SK-N-SH treated with all-trans-retinoic acid at 6 μM for 48 hours (cell line): ENCODE results near the gene ARTN.

Experiments
- ATAC-seq: fragments of 200-7000 bp; cut with Tn5 transposase; 3 replicates; pipeline ENCODE4 v1.9.1; 2020; ENCODE audit warnings: mild to moderate bottlenecking, moderate library complexity
- ARNTL ChIP-seq: fragments of 450-650 bp; formaldehyde crosslinking; IDR thresholded peaks from 2 replicates; pipeline ENCODE4 v1.5.0; 2020; ENCODE audit warnings: low read depth, mild to moderate bottlenecking, moderate library complexity, borderline replicate concordance
- BACH2 ChIP-seq: fragments of 250-450 bp; sonication (Bioruptor Pico); IDR thresholded peaks from 2 replicates; pipeline ENCODE4 v1.9.0; 2021; ENCODE audit warnings: mild to moderate bottlenecking, borderline replicate concordance
- CSDC2 ChIP-seq: fragments of 250-450 bp; sonication (Bioruptor Pico); IDR thresholded peaks from 2 replicates; pipeline ENCODE4 v1.5.0; 2020; ENCODE audit warnings: mild to moderate bottlenecking, moderate library complexity
- ESRRG ChIP-seq: fragments of 250-450 bp; sonication (Bioruptor Pico); IDR thresholded peaks from 2 replicates; pipeline ENCODE4 v1.6.1; 2021; ENCODE audit warnings: mild to moderate bottlenecking
- GLIS3 ChIP-seq: fragments of 250-450 bp; sonication (Bioruptor Pico); IDR thresholded peaks from 2 replicates; pipeline ENCODE4 v1.5.0; 2020; ENCODE audit warnings: mild to moderate bottlenecking, moderate library complexity
- ISL1 ChIP-seq: fragments of 250-450 bp; sonication (Bioruptor Pico); IDR thresholded peaks from 2 replicates; pipeline ENCODE4 v2.1.2; 2022; ENCODE audit warnings: mild to moderate bottlenecking, moderate library complexity
- OSR1 ChIP-seq: fragments of 250-450 bp; sonication (Bioruptor Pico); IDR thresholded peaks from 2 replicates; pipeline ENCODE4 v1.8.0; 2022; ENCODE audit warnings: moderate library complexity, mild to moderate bottlenecking, inconsistent platforms
- PATZ1 ChIP-seq: fragments of 250-450 bp; sonication (Bioruptor Pico); IDR thresholded peaks from 2 replicates; pipeline ENCODE4 v1.8.0; 2020; ENCODE audit warnings: mild to moderate bottlenecking, moderate library complexity, borderline replicate concordance
- PPARA ChIP-seq: fragments of 250-450 bp; sonication (Bioruptor Pico); IDR thresholded peaks from 2 replicates; pipeline ENCODE4 v1.5.0; 2020; ENCODE audit warnings: mild to moderate bottlenecking, borderline replicate concordance
- RARB ChIP-seq: fragments of 250-450 bp; sonication (Bioruptor Pico); IDR thresholded peaks from 2 replicates; pipeline ENCODE4 v1.8.0; 2021; ENCODE audit warnings: mild to moderate bottlenecking, moderate library complexity
- SNAI2 ChIP-seq: fragments of 250-450 bp; sonication (Bioruptor Pico); IDR thresholded peaks from 2 replicates; pipeline ENCODE4 v1.5.0; 2020; ENCODE audit warnings: mild to moderate bottlenecking, moderate library complexity
- TCF4 ChIP-seq: fragments of 250-450 bp; sonication (Bioruptor Pico); IDR thresholded peaks from 2 replicates; pipeline ENCODE4 v1.8.0; 2021; ENCODE audit warnings: mild to moderate bottlenecking, moderate library complexity, borderline replicate concordance
- TOX ChIP-seq: fragments of 250-450 bp; sonication (Bioruptor Pico); IDR thresholded peaks from 2 replicates; pipeline ENCODE4 v1.8.0; 2021; ENCODE audit warnings: mild to moderate bottlenecking, moderate library complexity, borderline replicate concordance
- ZC3H10 ChIP-seq: fragments of 250-450 bp; sonication (Bioruptor Pico); IDR thresholded peaks from 2 replicates; pipeline ENCODE4 v1.5.1; 2021; ENCODE audit warnings: mild to moderate bottlenecking, moderate library complexity
- ZFP3 ChIP-seq: fragments of 250-450 bp; sonication (Bioruptor Pico); IDR thresholded peaks from 2 replicates; pipeline ENCODE4 v1.5.0; 2020; ENCODE audit warnings: mild to moderate bottlenecking, moderate library complexity
- ZFP30 ChIP-seq: fragments of 450-650 bp; formaldehyde crosslinking; IDR thresholded peaks from 2 replicates; pipeline ENCODE4 v1.5.0; 2022; ENCODE audit warnings: mild to moderate bottlenecking, moderate library complexity
- ZNF70 ChIP-seq: fragments of 450-650 bp; formaldehyde crosslinking; IDR thresholded peaks from 2 replicates; pipeline ENCODE4 v1.5.0; 2020; ENCODE audit warnings: mild to moderate bottlenecking, moderate library complexity
- ZNF8 ChIP-seq: fragments of 450-650 bp; formaldehyde crosslinking; IDR thresholded peaks from 2 replicates; pipeline ENCODE4 v1.5.0; 2020; ENCODE audit warnings: mild to moderate bottlenecking, moderate library complexity
- TF ChIP-seq, protein P1 (sequence below): fragments of 250-450 bp; sonication (Bioruptor Pico); IDR thresholded peaks from 2 replicates; pipeline ENCODE4 v1.8.0; 2021; ENCODE audit warnings: low read depth, mild to moderate bottlenecking, moderate library complexity, borderline replicate concordance
- TF ChIP-seq, protein P2 (sequence below): fragments of 250-450 bp; sonication (Bioruptor Pico); IDR thresholded peaks from 2 replicates; pipeline ENCODE4 v1.5.1; 2020; ENCODE audit warnings: low read depth, mild to moderate bottlenecking, moderate library complexity
- TF ChIP-seq, protein P3 (sequence below): fragments of 250-450 bp; sonication (Bioruptor Pico); IDR thresholded peaks from 2 replicates; pipeline ENCODE4 v1.5.1; 2021; ENCODE audit warnings: mild to moderate bottlenecking, moderate library complexity
- TF ChIP-seq, protein P4 (sequence below): fragments of 250-450 bp; sonication (Bioruptor Pico); IDR thresholded peaks from 2 replicates; pipeline ENCODE4 v1.5.0; 2020; ENCODE audit warnings: mild to moderate bottlenecking, moderate library complexity

The ARTN gene

DNA sequence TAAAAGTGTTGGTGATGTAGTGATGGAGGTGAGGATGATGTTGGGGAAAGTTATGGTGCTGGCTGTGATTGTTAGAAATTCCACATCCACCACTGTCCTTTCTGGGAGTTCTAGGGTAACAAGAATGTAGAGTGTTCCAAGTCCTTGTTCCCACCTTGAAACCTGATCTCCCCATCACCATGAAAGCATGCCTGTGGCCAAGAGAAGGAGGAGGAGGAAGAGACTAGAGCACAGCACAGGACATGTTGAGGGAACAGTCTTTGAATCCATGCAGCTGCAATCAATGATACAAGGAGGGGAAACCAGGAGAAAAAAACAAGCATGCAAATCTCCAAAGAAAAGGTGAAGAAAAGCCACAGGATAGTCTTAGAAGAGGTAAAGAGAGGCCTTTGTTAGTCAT, 45.9 kb upstream of the ARTN start:
- TF ChIP-seq ZFP30 (no peak), ZC3H10 (CRISPR knock-in tag) (no peak), RARB (CRISPR knock-in tag) (no peak)
- TF ChIP-seq, all 23 proteins: peak for 0

GRCh38 chr1:43890815-43891214, 42.8 kb upstream of the ARTN start:
- peak; percentile 68 for ATAC-seq
- TF ChIP-seq ZC3H10 (CRISPR knock-in tag) (no peak), ZFP30 (no peak), OSR1 (no peak), SNAI2 (CRISPR knock-in tag) (no peak), TCF4 (no peak), ISL1 (CRISPR knock-in tag) (no peak), PATZ1 (CRISPR knock-in tag) (no peak), PPARA (CRISPR knock-in tag) (no peak), ESRRG (CRISPR knock-in tag) (no peak), ZNF8 (CRISPR knock-in tag) (no peak), ZNF70 (no peak), BACH2 (CRISPR knock-in tag) (no peak)
- TF ChIP-seq, protein P1, sequence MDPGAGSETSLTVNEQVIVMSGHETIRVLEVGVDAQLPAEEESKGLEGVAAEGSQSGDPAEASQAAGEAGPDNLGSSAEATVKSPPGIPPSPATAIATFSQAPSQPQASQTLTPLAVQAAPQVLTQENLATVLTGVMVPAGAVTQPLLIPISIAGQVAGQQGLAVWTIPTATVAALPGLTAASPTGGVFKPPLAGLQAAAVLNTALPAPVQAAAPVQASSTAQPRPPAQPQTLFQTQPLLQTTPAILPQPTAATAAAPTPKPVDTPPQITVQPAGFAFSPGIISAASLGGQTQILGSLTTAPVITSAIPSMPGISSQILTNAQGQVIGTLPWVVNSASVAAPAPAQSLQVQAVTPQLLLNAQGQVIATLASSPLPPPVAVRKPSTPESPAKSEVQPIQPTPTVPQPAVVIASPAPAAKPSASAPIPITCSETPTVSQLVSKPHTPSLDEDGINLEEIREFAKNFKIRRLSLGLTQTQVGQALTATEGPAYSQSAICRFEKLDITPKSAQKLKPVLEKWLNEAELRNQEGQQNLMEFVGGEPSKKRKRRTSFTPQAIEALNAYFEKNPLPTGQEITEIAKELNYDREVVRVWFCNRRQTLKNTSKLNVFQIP (CRISPR knock-in tag) = no peak
- TF ChIP-seq, protein P2, sequence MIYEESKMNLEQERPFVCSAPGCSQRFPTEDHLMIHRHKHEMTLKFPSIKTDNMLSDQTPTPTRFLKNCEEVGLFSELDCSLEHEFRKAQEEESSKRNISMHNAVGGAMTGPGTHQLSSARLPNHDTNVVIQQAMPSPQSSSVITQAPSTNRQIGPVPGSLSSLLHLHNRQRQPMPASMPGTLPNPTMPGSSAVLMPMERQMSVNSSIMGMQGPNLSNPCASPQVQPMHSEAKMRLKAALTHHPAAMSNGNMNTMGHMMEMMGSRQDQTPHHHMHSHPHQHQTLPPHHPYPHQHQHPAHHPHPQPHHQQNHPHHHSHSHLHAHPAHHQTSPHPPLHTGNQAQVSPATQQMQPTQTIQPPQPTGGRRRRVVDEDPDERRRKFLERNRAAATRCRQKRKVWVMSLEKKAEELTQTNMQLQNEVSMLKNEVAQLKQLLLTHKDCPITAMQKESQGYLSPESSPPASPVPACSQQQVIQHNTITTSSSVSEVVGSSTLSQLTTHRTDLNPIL (CRISPR knock-in tag) = no peak

More for the DNA sequence above, 45.9 kb upstream of the ARTN start:
- ATAC-seq = no peak

- TF ChIP-seq OSR1 (no peak), GLIS3 (CRISPR knock-in tag) (no peak), PPARA (CRISPR knock-in tag) (no peak), BACH2 (CRISPR knock-in tag) (no peak), ZNF70 (no peak), ZFP30 (no peak), ZC3H10 (CRISPR knock-in tag) (no peak), CSDC2 (CRISPR knock-in tag) (no peak), TCF4 (no peak), ISL1 (CRISPR knock-in tag) (no peak), ARNTL (CRISPR knock-in tag) (no peak)
- TF ChIP-seq, protein P2 (CRISPR knock-in tag) = no peak
- TF ChIP-seq, protein P3, sequence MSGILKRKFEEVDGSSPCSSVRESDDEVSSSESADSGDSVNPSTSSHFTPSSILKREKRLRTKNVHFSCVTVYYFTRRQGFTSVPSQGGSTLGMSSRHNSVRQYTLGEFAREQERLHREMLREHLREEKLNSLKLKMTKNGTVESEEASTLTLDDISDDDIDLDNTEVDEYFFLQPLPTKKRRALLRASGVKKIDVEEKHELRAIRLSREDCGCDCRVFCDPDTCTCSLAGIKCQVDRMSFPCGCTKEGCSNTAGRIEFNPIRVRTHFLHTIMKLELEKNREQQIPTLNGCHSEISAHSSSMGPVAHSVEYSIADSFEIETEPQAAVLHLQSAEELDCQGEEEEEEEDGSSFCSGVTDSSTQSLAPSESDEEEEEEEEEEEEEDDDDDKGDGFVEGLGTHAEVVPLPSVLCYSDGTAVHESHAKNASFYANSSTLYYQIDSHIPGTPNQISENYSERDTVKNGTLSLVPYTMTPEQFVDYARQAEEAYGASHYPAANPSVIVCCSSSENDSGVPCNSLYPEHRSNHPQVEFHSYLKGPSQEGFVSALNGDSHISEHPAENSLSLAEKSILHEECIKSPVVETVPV (CRISPR knock-in tag) = no peak
- ATAC-seq = no peak
Observed at GRCh38 chr1:43893006-43893405, 40.6 kb upstream of the ARTN start.

GRCh38 chr1:43898981-43899380, 34.6 kb upstream of the ARTN start:
- ATAC-seq = no peak
- TF ChIP-seq ARNTL (CRISPR knock-in tag) (no peak), TCF4 (no peak), OSR1 (no peak), ESRRG (CRISPR knock-in tag) (no peak), ZFP3 (CRISPR knock-in tag) (no peak), ZC3H10 (CRISPR knock-in tag) (no peak), SNAI2 (CRISPR knock-in tag) (no peak), BACH2 (CRISPR knock-in tag) (no peak), ZNF8 (CRISPR knock-in tag) (no peak), TOX (CRISPR knock-in tag) (no peak), PPARA (CRISPR knock-in tag) (no peak), GLIS3 (CRISPR knock-in tag) (no peak)
- TF ChIP-seq, protein P4, sequence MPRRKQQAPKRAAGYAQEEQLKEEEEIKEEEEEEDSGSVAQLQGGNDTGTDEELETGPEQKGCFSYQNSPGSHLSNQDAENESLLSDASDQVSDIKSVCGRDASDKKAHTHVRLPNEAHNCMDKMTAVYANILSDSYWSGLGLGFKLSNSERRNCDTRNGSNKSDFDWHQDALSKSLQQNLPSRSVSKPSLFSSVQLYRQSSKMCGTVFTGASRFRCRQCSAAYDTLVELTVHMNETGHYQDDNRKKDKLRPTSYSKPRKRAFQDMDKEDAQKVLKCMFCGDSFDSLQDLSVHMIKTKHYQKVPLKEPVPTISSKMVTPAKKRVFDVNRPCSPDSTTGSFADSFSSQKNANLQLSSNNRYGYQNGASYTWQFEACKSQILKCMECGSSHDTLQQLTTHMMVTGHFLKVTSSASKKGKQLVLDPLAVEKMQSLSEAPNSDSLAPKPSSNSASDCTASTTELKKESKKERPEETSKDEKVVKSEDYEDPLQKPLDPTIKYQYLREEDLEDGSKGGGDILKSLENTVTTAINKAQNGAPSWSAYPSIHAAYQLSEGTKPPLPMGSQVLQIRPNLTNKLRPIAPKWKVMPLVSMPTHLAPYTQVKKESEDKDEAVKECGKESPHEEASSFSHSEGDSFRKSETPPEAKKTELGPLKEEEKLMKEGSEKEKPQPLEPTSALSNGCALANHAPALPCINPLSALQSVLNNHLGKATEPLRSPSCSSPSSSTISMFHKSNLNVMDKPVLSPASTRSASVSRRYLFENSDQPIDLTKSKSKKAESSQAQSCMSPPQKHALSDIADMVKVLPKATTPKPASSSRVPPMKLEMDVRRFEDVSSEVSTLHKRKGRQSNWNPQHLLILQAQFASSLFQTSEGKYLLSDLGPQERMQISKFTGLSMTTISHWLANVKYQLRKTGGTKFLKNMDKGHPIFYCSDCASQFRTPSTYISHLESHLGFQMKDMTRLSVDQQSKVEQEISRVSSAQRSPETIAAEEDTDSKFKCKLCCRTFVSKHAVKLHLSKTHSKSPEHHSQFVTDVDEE (CRISPR knock-in tag) = no peak
- TF ChIP-seq, protein P2 (CRISPR knock-in tag) = no peak
